ENCODE data around the gene SIPA1L3.

The SIPA1L3 gene

GRCh38 chr19:38019396-38019724 is 112.4 kb downstream of the SIPA1L3 start:
- no peak for TF ChIP-seq CTCF (conservative IDR thresholded peaks at IDR 0.05; ENCODE audit: low read length)
- no peak for DNase-seq (ENCODE audit: low read depth)
- H3K4me3 ChIP-seq (ENCODE audit: low read length): no peak overlapping the region

DNA sequence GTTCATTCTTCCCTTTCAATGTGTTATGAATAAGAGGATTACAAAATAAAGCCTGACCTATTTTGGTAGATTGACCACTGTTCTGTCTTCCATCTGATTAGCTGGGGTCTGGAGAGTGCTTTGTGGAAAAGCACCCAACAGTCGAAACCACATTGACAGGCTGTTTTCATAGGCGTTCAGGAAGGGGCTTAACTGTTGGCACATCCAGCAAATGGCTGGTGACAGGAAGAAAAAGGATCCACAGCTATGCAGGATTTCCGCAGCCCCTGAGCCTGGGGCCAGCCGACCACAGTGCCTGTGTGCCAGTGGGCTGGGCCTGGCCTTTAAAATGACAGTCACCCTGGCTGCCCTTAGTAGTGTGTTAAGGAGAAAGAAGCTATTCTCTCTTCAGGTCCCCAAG is 113.3 kb downstream of the SIPA1L3 start:
- H3K4me3 ChIP-seq (ENCODE audit: low read length): no peak overlapping the region
- DNase-seq (ENCODE audit: low read depth): no peak
- no peak for TF ChIP-seq CTCF (conservative IDR thresholded peaks at IDR 0.05; ENCODE audit: low read length)

DNA sequence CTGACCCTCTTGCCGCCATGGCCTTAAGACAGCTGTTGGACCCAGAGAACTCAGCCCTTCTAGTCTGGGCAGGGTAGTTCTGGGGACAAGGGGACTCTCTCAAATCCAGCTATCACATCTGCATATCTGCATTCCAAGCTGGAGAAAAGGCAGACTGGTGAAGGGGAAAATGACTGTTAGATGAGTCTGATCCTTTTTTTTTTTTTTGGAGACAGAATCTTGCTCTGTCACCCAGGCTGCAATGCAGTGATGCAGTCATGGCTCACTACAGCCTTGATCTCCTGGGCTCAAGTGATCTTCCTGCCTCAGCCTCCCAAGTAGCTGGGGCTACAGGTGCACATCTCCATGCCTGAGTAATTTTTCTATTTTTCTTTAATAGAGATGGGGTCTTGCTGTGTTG is 114.3 kb downstream of the SIPA1L3 start:
- DNase-seq (ENCODE audit: low read depth): no peak

DNA sequence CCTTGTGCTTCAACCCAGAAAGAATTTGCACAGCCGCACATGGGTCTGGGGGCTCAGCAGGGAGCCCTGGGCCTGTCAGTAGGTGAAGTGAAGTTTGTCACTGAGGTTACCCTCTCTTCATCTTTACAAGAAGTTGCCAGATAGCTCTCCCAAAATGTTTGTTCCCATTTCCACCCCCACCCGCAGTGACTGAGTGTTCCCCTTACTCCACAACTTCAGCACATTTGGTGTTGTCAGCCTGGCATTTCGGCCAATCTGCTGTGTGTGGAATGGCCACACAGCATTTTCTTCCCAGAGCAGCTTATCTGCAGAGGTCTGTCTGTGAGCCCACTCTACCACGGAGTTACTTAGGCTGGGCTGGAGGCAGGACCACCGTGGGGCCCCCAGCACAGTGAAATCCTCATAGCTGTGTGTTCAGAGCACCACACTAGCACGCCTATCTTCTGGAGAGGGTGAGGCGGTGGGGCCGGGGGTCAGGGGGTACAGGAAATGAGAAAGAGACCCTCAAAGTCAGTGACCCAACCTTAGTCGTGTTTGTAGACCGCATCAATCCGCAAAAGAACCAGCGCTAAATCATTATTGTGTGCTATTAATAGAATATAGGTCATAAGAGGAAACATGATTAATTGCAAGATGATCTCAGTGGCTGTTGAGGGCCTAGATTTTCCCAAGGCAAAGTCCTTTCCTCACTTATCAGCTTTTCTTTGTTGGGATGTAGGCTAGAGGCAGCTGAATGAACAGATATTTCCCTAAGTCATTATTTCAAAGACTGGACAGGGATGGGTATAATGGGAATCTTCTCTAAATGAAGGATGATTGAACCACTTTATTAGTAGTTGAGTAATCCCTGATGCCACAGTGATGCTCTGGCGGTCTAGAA is 116.0 kb downstream of the SIPA1L3 start:
- peak; percentile 28 for DNase-seq (ENCODE audit: low read depth)
- no peak overlapping the region for H3K4me3 ChIP-seq (ENCODE audit: low read length)

More for the DNA sequence above, 114.3 kb downstream of the SIPA1L3 start:
- TF ChIP-seq CTCF (conservative IDR thresholded peaks at IDR 0.05; ENCODE audit: low read length): no peak
- H3K4me3 ChIP-seq (ENCODE audit: low read length): no peak overlapping the region

GRCh38 chr19:38023671-38024541 is 116.9 kb downstream of the SIPA1L3 start:
- no peak for DNase-seq (ENCODE audit: low read depth)
- no peak for TF ChIP-seq CTCF (conservative IDR thresholded peaks at IDR 0.05; ENCODE audit: low read length)
- no peak overlapping the region for H3K4me3 ChIP-seq (ENCODE audit: low read length)

More for the DNA sequence above, 116.0 kb downstream of the SIPA1L3 start:
- no peak for TF ChIP-seq CTCF (conservative IDR thresholded peaks at IDR 0.05; ENCODE audit: low read length)

DNA sequence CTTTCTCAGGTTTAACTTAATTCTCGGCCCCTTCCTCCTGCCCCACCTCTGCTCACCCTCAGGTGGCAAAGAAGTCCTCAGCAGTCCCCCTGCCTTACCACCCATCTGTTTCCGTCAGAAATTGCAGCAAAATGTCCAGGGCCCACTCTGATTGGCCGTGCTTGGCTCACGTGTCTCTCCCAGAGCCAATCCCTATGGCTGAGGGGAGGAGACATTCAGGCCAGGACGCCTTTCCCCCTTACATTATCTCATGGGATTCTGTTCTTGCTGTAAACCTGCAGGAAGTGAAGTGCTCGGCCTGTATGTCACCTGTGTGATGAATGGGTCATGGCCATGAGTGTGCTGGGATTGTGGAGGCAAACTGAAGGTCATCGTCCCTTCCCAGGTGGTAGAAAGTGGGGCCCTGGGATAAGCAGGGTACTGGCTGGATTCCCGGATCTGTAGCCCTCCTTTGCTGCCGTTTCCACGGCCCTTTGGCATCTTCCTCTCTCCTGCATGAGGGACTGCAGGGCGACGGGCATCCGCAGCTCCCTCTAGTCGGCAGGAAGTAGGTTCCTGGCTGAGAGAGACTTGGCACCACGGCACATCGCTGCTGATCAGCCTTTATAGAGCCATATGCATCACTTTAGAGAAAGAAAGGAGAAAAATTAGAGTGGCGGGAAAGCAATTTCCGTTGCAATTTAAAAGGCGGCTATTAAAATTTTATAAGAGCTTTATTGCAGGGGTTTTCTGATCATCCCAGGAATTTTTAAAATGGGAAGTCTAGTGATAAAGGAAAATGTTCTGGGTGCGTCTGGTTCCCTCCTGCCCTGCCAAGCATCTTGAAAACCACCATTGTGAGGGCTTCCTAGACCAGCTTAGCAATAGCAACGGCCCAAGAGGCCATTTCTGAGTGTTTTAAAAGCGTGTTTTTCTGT is 118.2 kb downstream of the SIPA1L3 start:
- TF ChIP-seq CTCF (conservative IDR thresholded peaks at IDR 0.05; ENCODE audit: low read length): no peak
- H3K4me3 ChIP-seq (ENCODE audit: low read length): no peak overlapping the region
- no peak for DNase-seq (ENCODE audit: low read depth)

Measured in AG10803 (cell line).